ENCODE measurements around the gene MAS1L.

MAS1L gene

GRCh38 chr6:29477923-29478450, 9.8 kb downstream of the MAS1L start:
- Histone ChIP-seq H3K4me1 (ENCODE audit: control insufficient read depth, insufficient read depth, low read length) (no peaks in the 10 kb centered on the region), H3K4me3 (ENCODE audit: low read depth, low read length) (no peak overlapping the region), H3K27ac (ENCODE audit: extremely low read depth, low read depth, low read length) (no peak overlapping the region), H3K9me3 (ENCODE audit: control insufficient read depth, insufficient read depth, low read depth, low read length) (no peaks in the 10 kb centered on the region), H3K36me3 (ENCODE audit: control insufficient read depth in 2 of 2, insufficient read depth in 1 of 2, low read length in 2 of 2) (no peaks in the 10 kb centered on the region)
- ChIA-PET CTCF (interaction anchor here (0.8 kb wide), 1 partner anchor 111 kb away, joined by 3 read pairs; no protein-coding TSS in a partner anchor), POLR2A (no interaction called here)
- TF ChIP-seq ZBTB11 (tag by site-specific recombination; conservative IDR thresholded peaks at IDR 0.05; ENCODE audit: low read depth): no peak
- TF ChIP-seq ZNF248 (tag by site-specific recombination; IDR thresholded peaks at IDR 0.05): no peak
- TF ChIP-seq, protein P1, sequence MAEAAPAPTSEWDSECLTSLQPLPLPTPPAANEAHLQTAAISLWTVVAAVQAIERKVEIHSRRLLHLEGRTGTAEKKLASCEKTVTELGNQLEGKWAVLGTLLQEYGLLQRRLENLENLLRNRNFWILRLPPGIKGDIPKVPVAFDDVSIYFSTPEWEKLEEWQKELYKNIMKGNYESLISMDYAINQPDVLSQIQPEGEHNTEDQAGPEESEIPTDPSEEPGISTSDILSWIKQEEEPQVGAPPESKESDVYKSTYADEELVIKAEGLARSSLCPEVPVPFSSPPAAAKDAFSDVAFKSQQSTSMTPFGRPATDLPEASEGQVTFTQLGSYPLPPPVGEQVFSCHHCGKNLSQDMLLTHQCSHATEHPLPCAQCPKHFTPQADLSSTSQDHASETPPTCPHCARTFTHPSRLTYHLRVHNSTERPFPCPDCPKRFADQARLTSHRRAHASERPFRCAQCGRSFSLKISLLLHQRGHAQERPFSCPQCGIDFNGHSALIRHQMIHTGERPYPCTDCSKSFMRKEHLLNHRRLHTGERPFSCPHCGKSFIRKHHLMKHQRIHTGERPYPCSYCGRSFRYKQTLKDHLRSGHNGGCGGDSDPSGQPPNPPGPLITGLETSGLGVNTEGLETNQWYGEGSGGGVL (tag by site-specific recombination; IDR thresholded peaks at IDR 0.05): no peak
- no peak for TF ChIP-seq ZNF155 (tag by site-specific recombination; IDR thresholded peaks at IDR 0.05)
- no peak for TF ChIP-seq KLF16 (tag by site-specific recombination; IDR thresholded peaks at IDR 0.05)
- no peak for TF ChIP-seq GFI1B (tag by site-specific recombination; IDR thresholded peaks at IDR 0.05)
- no peak for TF ChIP-seq ZNF391 (tag by site-specific recombination; IDR thresholded peaks at IDR 0.05; ENCODE audit: borderline replicate concordance, low read depth)
- no peak for TF ChIP-seq ZNF214 (tag by site-specific recombination; IDR thresholded peaks at IDR 0.05; ENCODE audit: borderline replicate concordance)
- TF ChIP-seq ZNF701 (tag by site-specific recombination; IDR thresholded peaks at IDR 0.05): no peak
- TF ChIP-seq BCL11A (tag by site-specific recombination; IDR thresholded peaks at IDR 0.05; ENCODE audit: low read depth): no peak
- TF ChIP-seq ZNF133 (tag by site-specific recombination; IDR thresholded peaks at IDR 0.05): no peak
- TF ChIP-seq PBX3 (CRISPR knock-in tag; IDR thresholded peaks at IDR 0.05): no peak

- CTCF ChIA-PET: interaction anchor here (0.6 kb wide), 1 partner anchor 19 kb away, joined by 3 read pairs; no protein-coding TSS in a partner anchor
- Histone ChIP-seq H3K4me1 (ENCODE audit: control insufficient read depth, insufficient read depth, low read length) (no peaks in the 10 kb centered on the region), H3K4me3 (ENCODE audit: low read depth, low read length) (no peak overlapping the region), H3K27ac (ENCODE audit: extremely low read depth, low read depth, low read length) (no peak overlapping the region), H3K36me3 (ENCODE audit: control insufficient read depth in 2 of 2, insufficient read depth in 1 of 2, low read length in 2 of 2) (no peaks in the 10 kb centered on the region), H3K9me3 (ENCODE audit: control insufficient read depth, insufficient read depth, low read depth, low read length) (no peaks in the 10 kb centered on the region)
- POLR2A ChIA-PET: no interaction called here
- TF ChIP-seq ZNF157 (tag by site-specific recombination; IDR thresholded peaks at IDR 0.05) (no peak), ZNF645 (tag by site-specific recombination; IDR thresholded peaks at IDR 0.05) (no peak), EGR2 (tag by site-specific recombination; IDR thresholded peaks at IDR 0.05; ENCODE audit: low read depth) (no peak), ZSCAN5A (tag by site-specific recombination; IDR thresholded peaks at IDR 0.05) (no peak), ELK4 (IDR thresholded peaks at IDR 0.05; ENCODE audit: borderline replicate concordance, low read depth, low read length) (no peak), ZNF747 (tag by site-specific recombination; IDR thresholded peaks at IDR 0.05) (no peak)
Measured at GRCh38 chr6:29474996-29475395, 12.8 kb downstream of the MAS1L start.
